Stimulated activated naive CD8-positive, alpha-beta T cell treated with anti-CD3 and anti-CD28 coated beads, Interleukin-15, amount 100 ng/mL, for 72 hours (primary cell): Measurements from ENCODE around the gene ALOX12B.
"Not testable (repeated sequence)": the region's sequence is repeated elsewhere in the genome, so short reads cannot be mapped to it uniquely, and the experiment has no call there.

Experiments used
- ATAC-seq: fragments of 150-1000 bp; cut with Tn5 transposase; 2 replicates; pipeline ENCODE4 v1.10.0; 2021; ENCODE audit warnings: mild to moderate bottlenecking, moderate library complexity
- DNase-seq, 2 donors: peaks; one replicate each; pipeline ENCODE4 v3.0.0; 2021 to 2022
- H3K27ac Mint-ChIP-seq, 2 donors: one replicate each; pipeline ENCODE4 v1.8.0; 2022; ENCODE audit warnings: mild to moderate bottlenecking in 2 of 2, mixed read lengths in 2 of 2, moderate library complexity in 2 of 2
- H3K27me3 Mint-ChIP-seq: one replicate; pipeline ENCODE4 v1.8.0; 2022; ENCODE audit warnings: mixed read lengths
- H3K4me1 Mint-ChIP-seq: one replicate; pipeline ENCODE4 v1.8.0; 2022; ENCODE audit warnings: mild to moderate bottlenecking, mixed read lengths
- H3K4me3 Mint-ChIP-seq, 2 donors: one replicate each; pipeline ENCODE4 v1.8.0; 2022; ENCODE audit warnings: mild to moderate bottlenecking in 2 of 2, mixed read lengths in 2 of 2, moderate library complexity in 1 of 2
- H3K9me3 Mint-ChIP-seq, 2 donors: one replicate each; pipeline ENCODE4 v1.8.0; 2022; ENCODE audit warnings: mixed read lengths in 2 of 2

The ALOX12B gene

DNA sequence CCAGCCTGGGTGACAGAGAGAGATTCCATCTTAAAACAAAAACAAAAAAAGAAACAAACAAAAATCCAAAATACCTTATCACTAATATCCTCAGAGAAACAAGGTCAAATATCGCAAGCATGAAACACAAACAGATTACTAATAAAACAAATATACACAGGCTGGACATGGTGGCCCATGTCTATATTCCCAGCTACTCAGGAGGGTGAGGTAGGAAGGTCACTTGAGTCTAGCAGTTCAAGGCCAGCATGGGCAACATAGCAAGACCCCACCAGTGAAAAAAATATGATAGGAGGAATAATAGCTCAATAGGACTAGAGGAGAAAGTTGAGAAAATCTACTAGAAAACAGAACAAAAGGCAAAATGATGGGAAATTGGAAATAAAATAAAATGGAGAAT is 55.6 kb downstream of the ALOX12B start:
- Mint-ChIP-seq H3K9me3 (no peaks in the 10 kb centered on the region), H3K4me3 (no peak overlapping the region), H3K27ac (no peak overlapping the region), H3K27me3 (peaks cover 44% of the 10 kb centered on the region), H3K4me1 (no peaks in the 10 kb centered on the region)
- DNase-seq (no peak), ATAC-seq (no peak)

DNA sequence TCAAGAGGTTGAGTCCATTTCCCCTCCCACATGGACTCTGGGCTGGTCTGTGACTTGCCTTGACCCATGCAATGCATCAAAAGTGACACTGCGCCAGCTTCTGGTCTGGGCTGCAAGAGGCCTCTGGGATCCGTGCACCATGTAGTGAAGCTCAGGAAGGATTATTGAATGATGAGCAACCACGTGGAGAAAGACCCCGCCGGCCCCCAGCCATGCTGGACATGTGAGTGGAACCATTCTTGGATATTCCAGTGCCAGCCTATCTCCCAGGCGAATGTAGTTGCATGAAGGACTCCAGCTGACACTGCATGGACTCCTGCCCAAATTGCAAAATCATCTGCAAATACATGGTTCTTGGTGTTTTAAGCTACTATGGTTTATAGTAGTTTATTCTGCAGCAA is 56.3 kb downstream of the ALOX12B start:
- Mint-ChIP-seq H3K27ac (no peak overlapping the region), H3K27me3 (peaks cover 46% of the 10 kb centered on the region), H3K4me3 (no peak overlapping the region), H3K9me3 (no peaks in the 10 kb centered on the region), H3K4me1 (no peaks in the 10 kb centered on the region)
- DNase-seq = no peak
- no peak for ATAC-seq

DNA sequence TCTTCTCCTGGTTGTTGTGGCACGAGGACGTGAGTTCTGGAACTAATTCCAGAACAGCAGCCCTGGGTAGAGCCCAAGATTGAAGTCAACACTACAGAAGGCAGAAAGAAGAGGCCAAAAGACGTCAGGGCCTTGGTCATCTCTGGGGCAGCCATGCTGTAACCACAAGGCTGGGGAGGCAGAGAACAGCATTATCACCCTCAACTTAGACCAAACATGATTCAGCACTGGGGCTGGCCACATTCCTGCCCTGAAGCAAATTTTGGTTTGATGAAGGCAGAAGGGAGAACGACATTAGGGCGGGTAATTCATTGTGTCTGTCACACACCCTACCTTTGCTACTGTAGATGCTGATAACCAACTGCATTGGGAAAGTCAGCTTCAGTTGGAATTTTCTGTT is 58.4 kb downstream of the ALOX12B start:
- no peak for ATAC-seq
- Mint-ChIP-seq H3K27me3 (peaks cover 57% of the 10 kb centered on the region), H3K27ac (no peak overlapping the region), H3K4me1 (no peaks in the 10 kb centered on the region), H3K9me3 (no peaks in the 10 kb centered on the region), H3K4me3 (no peak overlapping the region)
- no peak for DNase-seq

DNA sequence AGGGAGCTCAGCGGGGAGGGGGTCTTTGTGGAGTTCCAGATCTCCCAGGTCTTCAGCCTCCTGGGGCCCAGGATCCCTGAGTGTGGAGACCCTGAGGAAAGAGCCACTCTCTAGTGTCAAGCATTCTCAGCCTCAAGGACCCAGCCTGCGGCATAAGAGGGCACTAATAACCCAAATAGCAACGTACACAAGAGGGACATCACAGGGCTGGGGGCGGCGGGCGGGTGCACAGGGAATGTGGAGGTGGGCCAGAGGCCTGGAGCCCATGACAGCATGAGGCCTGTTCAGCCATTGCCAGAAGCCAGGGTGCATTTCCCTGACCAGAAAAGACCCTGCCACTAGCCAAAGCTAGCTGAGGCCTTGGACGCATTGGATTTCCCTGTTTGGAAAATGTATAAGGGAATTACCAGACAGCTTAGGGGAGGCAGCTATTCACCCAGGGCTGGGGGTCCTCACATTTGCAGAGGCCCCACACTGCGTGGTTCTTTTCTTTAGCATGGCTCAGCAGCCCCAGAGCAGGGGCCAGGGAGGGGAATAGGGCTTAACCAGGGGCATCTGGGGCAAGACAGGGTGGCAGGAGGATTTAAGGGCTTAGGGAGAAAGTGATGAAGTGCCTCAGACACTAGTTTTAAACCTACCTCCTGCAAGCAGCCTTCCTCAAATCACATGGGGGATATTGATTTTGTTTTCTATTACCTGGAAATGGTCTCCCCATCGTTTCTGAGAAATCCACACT is 62.2 kb downstream of the ALOX12B start:
- peaks cover 52% of the 10 kb centered on the region for H3K27me3 Mint-ChIP-seq
- ATAC-seq (no peak), DNase-seq (no peak)
- peak overlapping the region in 1 of 2 donors; percentile 7 for H3K27ac Mint-ChIP-seq
- H3K4me3 Mint-ChIP-seq = no peak overlapping the region
- H3K9me3 Mint-ChIP-seq = no peaks in the 10 kb centered on the region
- H3K4me1 Mint-ChIP-seq = no peaks in the 10 kb centered on the region

DNA sequence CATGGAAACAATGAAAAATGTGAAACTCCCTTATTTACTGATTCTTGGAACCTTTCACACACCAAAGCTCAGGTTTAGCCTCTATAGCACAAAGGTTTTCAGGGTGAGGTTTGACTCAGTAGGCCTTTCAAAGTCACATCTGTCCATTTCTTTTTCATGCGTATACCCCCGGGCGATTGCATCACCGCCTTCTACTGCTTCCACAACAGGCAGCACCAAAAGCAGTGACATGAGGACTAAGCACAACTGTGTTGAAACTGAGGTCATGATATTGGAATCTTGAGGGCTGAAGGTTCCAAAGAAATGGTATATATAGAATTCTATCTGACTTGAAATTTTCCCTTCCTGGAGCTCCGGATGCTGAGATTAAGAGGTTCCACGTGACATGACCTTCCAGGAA is 63.4 kb downstream of the ALOX12B start:
- H3K9me3 Mint-ChIP-seq, H3K27ac Mint-ChIP-seq, ATAC-seq, H3K4me3 Mint-ChIP-seq, DNase-seq, H3K4me1 Mint-ChIP-seq: not testable (repeated sequence)
- peaks cover 45% of the 10 kb centered on the region for H3K27me3 Mint-ChIP-seq
